Endothelial cell of umbilical vein (primary cell): Measurements from ENCODE around the gene SDC3.

Source experiments
- CTCF ChIP-seq, 2 donors: IDR thresholded peaks; 1 replicate in 1 of 2; 2 replicates in 1 of 2; pipeline ENCODE4 v1.5.1; 2011; ENCODE audit warnings: low read length in 2 of 2, mild to moderate bottlenecking in 2 of 2, moderate library complexity in 2 of 2, control low read depth in 1 of 2, inconsistent platforms in 1 of 2, low read depth in 1 of 2; ENCODE audit not compliant: insufficient read depth in 1 of 2; ENCODE audit errors: extremely low read depth in 1 of 2
- MAX ChIP-seq: IDR thresholded peaks from 2 replicates; pipeline ENCODE4 v1.6.1; 2011; ENCODE audit not compliant: insufficient read depth, insufficient read length
- POLR2A ChIP-seq: IDR thresholded peaks from 2 replicates; pipeline ENCODE4 v1.6.1; 2012; ENCODE audit warnings: low read depth, mild to moderate bottlenecking, control low read depth, low read length
- POLR2AphosphoS5 ChIP-seq: IDR thresholded peaks from 2 replicates; pipeline ENCODE4 v1.6.1; 2012; ENCODE audit warnings: low read depth, mild to moderate bottlenecking, control low read depth, low read length, moderate library complexity; ENCODE audit not compliant: insufficient read depth

- no peak for TF ChIP-seq CTCF (IDR thresholded peaks at IDR 0.05; ENCODE audit: extremely low read depth in 1 of 2, insufficient read depth in 1 of 2, low read depth in 1 of 2, low read length in 2 of 2)
- TF ChIP-seq POLR2AphosphoS5: no peak
- TF ChIP-seq POLR2A: no peak
- TF ChIP-seq MAX: no peak
These were observed 13.1 kb downstream of the SDC3 start for GRCh38 chr1:30895382-30895943.
